ENCODE data around the gene SPTBN4.
A peak's percentile ranks its signal among the peaks of the same experiment; 100 is the strongest.
"Not testable (repeated sequence)": the region's sequence is repeated elsewhere in the genome, so short reads cannot be mapped to it uniquely, and the experiment has no call there.

The SPTBN4 gene

GRCh38 chr19:40465025-40465556, 1.7 kb upstream of the SPTBN4 start:
- peak; percentile 51 for DNase-seq

GRCh38 chr19:40465557-40466218, 1.1 kb upstream of the SPTBN4 start, which contains the start of gene BLVRB:
BLVRB (minus strand) TSS chr19:40465745; CDS start chr19:40465688, 57 bp downstream.
- peak; percentile 98 for DNase-seq

GRCh38 chr19:40466219-40466984, 399 bp upstream of the SPTBN4 start:
- no peak for DNase-seq

GRCh38 chr19:40469011-40469410, 2.2 kb downstream of the SPTBN4 start:
- no peak for DNase-seq

- no peak for DNase-seq
Measured at GRCh38 chr19:40471111-40471510, 4.3 kb downstream of the SPTBN4 start.

GRCh38 chr19:40472516-40472915, 5.7 kb downstream of the SPTBN4 start:
- no peak for DNase-seq

- no peak for DNase-seq
Measured at GRCh38 chr19:40474737-40475136, 7.9 kb downstream of the SPTBN4 start.

- DNase-seq = not testable (repeated sequence)
Measured at GRCh38 chr19:40475878-40476644, 9.3 kb downstream of the SPTBN4 start.

- no peak for DNase-seq
Measured at GRCh38 chr19:40486017-40486416, 19.2 kb downstream of the SPTBN4 start.

- no peak for DNase-seq
Measured at GRCh38 chr19:40489882-40490230, 23.1 kb downstream of the SPTBN4 start.

GRCh38 chr19:40492274-40492673, 25.5 kb downstream of the SPTBN4 start:
- no peak for DNase-seq

GRCh38 chr19:40493778-40494177, 27.0 kb downstream of the SPTBN4 start:
- no peak for DNase-seq

GRCh38 chr19:40494191-40494838, 27.5 kb downstream of the SPTBN4 start:
- DNase-seq = no peak

GRCh38 chr19:40497214-40497613, 30.4 kb downstream of the SPTBN4 start:
- DNase-seq = no peak

GRCh38 chr19:40499320-40499719, 32.5 kb downstream of the SPTBN4 start:
- DNase-seq = no peak

- DNase-seq = not testable (repeated sequence)
Measured at GRCh38 chr19:40500678-40501530, 34.1 kb downstream of the SPTBN4 start.

- DNase-seq = no peak
Measured at GRCh38 chr19:40501599-40501998, 34.8 kb downstream of the SPTBN4 start.

GRCh38 chr19:40502081-40502480, 35.3 kb downstream of the SPTBN4 start:
- DNase-seq = no peak

- DNase-seq = no peak
Measured at GRCh38 chr19:40502647-40503319, 36.0 kb downstream of the SPTBN4 start.

- DNase-seq = no peak
Measured at GRCh38 chr19:40503320-40503695, 36.5 kb downstream of the SPTBN4 start.

GRCh38 chr19:40506099-40506498, 39.3 kb downstream of the SPTBN4 start:
- no peak for DNase-seq
